ENCODE measurements around the gene MME.

MME gene

GRCh38 chr3:155190691-155191090 is 110.6 kb downstream of the MME start:
- H3K4me1 ChIP-seq: no peaks in the 10 kb centered on the region
- no peaks in the 10 kb centered on the region for H3K27me3 ChIP-seq
- H3K36me3 ChIP-seq: no peaks in the 10 kb centered on the region
- TF ChIP-seq CTCF (IDR thresholded peaks at IDR 0.05; ENCODE audit: low read depth, low read length): no peak
- no peak for DNase-seq
- H3K4me3 ChIP-seq (ENCODE audit: low read depth, low read length): no peak overlapping the region
- no peaks in the 10 kb centered on the region for H3K9me3 ChIP-seq

GRCh38 chr3:155192957-155193746 is 113.0 kb downstream of the MME start:
- Histone ChIP-seq H3K9me3 (no peaks in the 10 kb centered on the region), H3K4me1 (no peaks in the 10 kb centered on the region)
- no peak for TF ChIP-seq CTCF (IDR thresholded peaks at IDR 0.05; ENCODE audit: low read depth, low read length)

GRCh38 chr3:155193868-155194267 is 113.7 kb downstream of the MME start:
- no peaks in the 10 kb centered on the region for H3K27me3 ChIP-seq
- H3K36me3 ChIP-seq: no peaks in the 10 kb centered on the region
- H3K4me3 ChIP-seq (ENCODE audit: low read depth, low read length): no peak overlapping the region
- no peaks in the 10 kb centered on the region for H3K4me1 ChIP-seq
- no peak for DNase-seq
- H3K9me3 ChIP-seq: no peaks in the 10 kb centered on the region
- TF ChIP-seq CTCF (IDR thresholded peaks at IDR 0.05; ENCODE audit: low read depth, low read length): no peak

More at GRCh38 chr3:155192957-155193746, 113.0 kb downstream of the MME start:
- Histone ChIP-seq H3K36me3 (no peaks in the 10 kb centered on the region), H3K27me3 (no peaks in the 10 kb centered on the region), H3K4me3 (ENCODE audit: low read depth, low read length) (no peak overlapping the region)
- DNase-seq: no peak

GRCh38 chr3:155194973-155195957 is 115.1 kb downstream of the MME start:
- Histone ChIP-seq H3K4me3 (ENCODE audit: low read depth, low read length) (no peak overlapping the region), H3K27me3 (no peaks in the 10 kb centered on the region), H3K36me3 (no peaks in the 10 kb centered on the region), H3K9me3 (no peaks in the 10 kb centered on the region), H3K4me1 (no peaks in the 10 kb centered on the region)
- DNase-seq: no peak
- no peak for TF ChIP-seq CTCF (IDR thresholded peaks at IDR 0.05; ENCODE audit: low read depth, low read length)

GRCh38 chr3:155196131-155197021 is 116.3 kb downstream of the MME start:
- no peak for TF ChIP-seq CTCF (IDR thresholded peaks at IDR 0.05; ENCODE audit: low read depth, low read length)
- no peak for DNase-seq
- no peaks in the 10 kb centered on the region for H3K36me3 ChIP-seq

More at GRCh38 chr3:155196131-155197021, 116.3 kb downstream of the MME start:
- no peaks in the 10 kb centered on the region for H3K4me1 ChIP-seq
- H3K27me3 ChIP-seq: no peaks in the 10 kb centered on the region
- no peak overlapping the region for H3K4me3 ChIP-seq (ENCODE audit: low read depth, low read length)
- no peaks in the 10 kb centered on the region for H3K9me3 ChIP-seq

Measured in BE2C (cell line).